ENCODE measurements around the gene CIB2. TPM values are rescaled to one million over a fixed set of nuclear protein-coding genes. Genes with fewer than 3 reads are reported as not detected.
A peak's percentile ranks its signal among the peaks of the same experiment; 100 is the strongest.

The CIB2 gene
- total RNA-seq, 4 donors from 2014 or later = 6.6 to 16.2 (median 10.9) TPM

DNA sequence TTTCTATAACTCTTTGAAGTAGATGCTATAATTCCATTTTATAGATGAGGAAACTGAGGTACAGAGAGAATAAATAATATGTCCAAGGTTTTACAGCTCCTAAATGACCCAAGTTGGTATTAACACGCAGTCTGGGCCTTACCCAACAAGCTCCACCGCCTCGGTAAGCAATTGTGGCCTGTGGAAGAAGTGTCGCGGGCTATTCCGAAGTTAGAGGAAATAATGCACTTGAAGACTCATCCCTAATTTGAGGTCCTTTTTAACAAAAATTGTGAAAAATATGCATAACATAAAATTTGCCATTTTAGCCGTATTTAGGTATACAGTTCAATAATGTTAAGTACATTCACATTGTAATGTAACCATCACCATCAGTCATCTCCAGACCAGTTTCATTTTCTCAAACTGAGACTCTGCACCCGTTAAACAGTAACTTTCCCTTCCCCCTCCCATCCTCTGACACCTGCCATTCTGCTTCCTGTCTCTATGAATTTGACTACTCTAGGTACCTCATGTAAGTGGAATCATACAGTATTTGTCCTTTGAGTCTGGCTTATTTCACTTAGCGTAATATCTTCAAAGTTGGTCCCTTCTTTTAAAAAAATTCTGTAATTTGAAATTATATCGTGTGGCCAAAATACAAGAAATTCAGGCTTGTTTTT lies 36.1 kb upstream of the CIB2 start:
- H3K4me3 ChIP-seq (ENCODE audit: low read depth, poor library complexity, severe bottlenecking) = no peak overlapping the region
- no peak for DNase-seq (ENCODE audit: low spot score in 2 of 2)
- WGBS, 2 donors = 92 to 93% methylated on average over 10 of the region's 10 CpGs
- TF ChIP-seq POLR2A (IDR thresholded peaks at IDR 0.05) (no peak), CTCF (IDR thresholded peaks at IDR 0.05) (no peak)
- intact Hi-C loops (cut with DNase I; ENCODE audit: low total_unique reads) = no loop called here

- intact Hi-C loops (cut with DNase I; ENCODE audit: low total_unique reads) = no loop called here
- WGBS, 2 donors = 93 to 96% methylated on average over 2 of the region's 2 CpGs
- no peak overlapping the region for H3K4me3 ChIP-seq (ENCODE audit: low read depth, poor library complexity, severe bottlenecking)
- TF ChIP-seq POLR2A (IDR thresholded peaks at IDR 0.05) = no peak
- no peak for TF ChIP-seq CTCF (IDR thresholded peaks at IDR 0.05)
- no peak for DNase-seq (ENCODE audit: low spot score in 2 of 2)
Observed at GRCh38 chr15:78164010-78164409, 32.8 kb upstream of the CIB2 start.

DNA sequence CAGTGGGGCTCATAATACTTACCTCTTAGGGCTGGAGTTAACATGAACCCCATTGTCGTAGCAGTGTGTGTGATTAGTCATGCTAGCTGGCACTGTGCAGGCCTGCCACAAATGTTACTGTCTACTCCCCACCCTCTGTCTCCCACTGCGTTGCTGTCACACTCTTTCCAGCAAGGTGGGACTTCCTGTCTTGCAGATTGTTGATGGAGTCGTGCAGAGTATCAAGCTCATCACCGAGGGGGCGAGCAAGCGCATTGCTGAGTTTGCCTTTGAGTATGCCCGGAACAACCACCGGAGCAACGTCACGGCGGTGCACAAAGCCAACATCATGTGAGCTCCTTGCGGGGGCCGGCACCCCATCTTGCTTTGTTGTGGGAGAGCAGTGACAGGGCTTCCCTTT lies 30.8 kb upstream of the CIB2 start:
- 90 to 96% methylated on average over 13 of the region's 13 CpGs for WGBS, 2 donors
- DNase-seq (ENCODE audit: low spot score in 2 of 2) = peak in 1 of 2 donors; percentile 12
- H3K4me3 ChIP-seq (ENCODE audit: low read depth, poor library complexity, severe bottlenecking) = no peak overlapping the region
- TF ChIP-seq CTCF (IDR thresholded peaks at IDR 0.05) (no peak), POLR2A (IDR thresholded peaks at IDR 0.05) (no peak)
- intact Hi-C loops (cut with DNase I; ENCODE audit: low total_unique reads) = no loop called here

DNA sequence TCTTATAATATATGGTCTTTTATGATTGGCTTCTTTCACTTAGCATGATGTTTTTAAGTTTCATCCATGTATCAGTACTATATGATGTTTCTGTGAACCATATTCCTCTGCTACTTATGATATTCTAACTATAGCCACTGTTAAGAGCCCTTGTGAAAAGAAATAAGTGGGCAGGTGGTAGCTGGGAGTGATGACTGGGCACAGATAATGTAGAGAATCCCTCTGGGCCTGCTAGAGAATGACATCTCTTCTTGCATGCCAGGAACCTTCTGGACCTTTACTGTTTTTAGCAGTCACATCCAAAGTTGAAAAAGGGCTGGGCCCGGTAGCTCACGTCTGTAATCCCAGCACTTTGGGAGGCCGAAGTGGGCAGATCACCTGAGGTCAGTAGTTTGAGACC lies 28.1 kb upstream of the CIB2 start:
- intact Hi-C loops (cut with DNase I; ENCODE audit: low total_unique reads) = no loop called here
- WGBS, 2 donors = 97 to 98% methylated on average over 3 of the region's 3 CpGs
- H3K4me3 ChIP-seq (ENCODE audit: low read depth, poor library complexity, severe bottlenecking) = no peak overlapping the region
- no peak for DNase-seq (ENCODE audit: low spot score in 2 of 2)
- TF ChIP-seq POLR2A (IDR thresholded peaks at IDR 0.05) (no peak), CTCF (IDR thresholded peaks at IDR 0.05) (no peak)

- intact Hi-C loops (cut with DNase I; ENCODE audit: low total_unique reads) = no loop called here
- TF ChIP-seq CTCF (IDR thresholded peaks at IDR 0.05) (no peak), POLR2A (IDR thresholded peaks at IDR 0.05) (no peak)
- WGBS, 2 donors = 43 to 46% methylated on average over 2 of the region's 2 CpGs
- no peak overlapping the region for H3K4me3 ChIP-seq (ENCODE audit: low read depth, poor library complexity, severe bottlenecking)
- no peak for DNase-seq (ENCODE audit: low spot score in 2 of 2)
Observed at GRCh38 chr15:78157203-78157602, 26.0 kb upstream of the CIB2 start.

DNA sequence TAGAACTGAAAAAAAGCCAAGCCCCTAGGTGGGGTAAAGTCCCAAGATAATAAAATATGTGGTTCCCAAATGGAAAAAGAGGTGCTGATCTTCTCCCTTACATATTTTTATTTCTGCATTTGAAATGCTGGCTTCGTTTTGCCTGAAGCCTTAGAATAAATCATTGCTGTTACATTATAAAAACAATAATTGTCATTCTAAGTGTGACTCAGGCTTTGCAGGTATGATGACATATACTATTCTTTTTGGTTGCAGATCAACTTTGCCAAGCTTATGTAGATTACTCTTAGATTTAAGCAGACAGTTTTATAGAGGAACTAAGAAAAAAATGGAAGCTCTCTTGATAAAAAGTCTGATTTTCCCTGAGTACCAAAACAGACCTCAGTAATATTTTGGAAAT lies 25.4 kb upstream of the CIB2 start:
- TF ChIP-seq CTCF (IDR thresholded peaks at IDR 0.05) = no peak
- no peak for TF ChIP-seq POLR2A (IDR thresholded peaks at IDR 0.05)
- H3K4me3 ChIP-seq (ENCODE audit: low read depth, poor library complexity, severe bottlenecking) = no peak overlapping the region
- no peak for DNase-seq (ENCODE audit: low spot score in 2 of 2)
- intact Hi-C loops (cut with DNase I; ENCODE audit: low total_unique reads) = no loop called here
- 45 to 53% methylated on average over 1 of the region's 1 CpG for WGBS, 2 donors
